Parathyroid adenoma (tissue), 2 donors: ENCODE data around the gene STK11IP.

ENCODE experiments used
- H2AFZ ChIP-seq: fragments of 300-600 bp; sonication (generic); one replicate; pipeline ENCODE4 v1.7.0; 2017; ENCODE audit warnings: antibody characterized with exemption, mild to moderate bottlenecking
- H3K27ac ChIP-seq: fragments of 300-600 bp; sonication (generic); one replicate; pipeline ENCODE4 v1.7.0; 2017
- H3K27me3 ChIP-seq: fragments of 300-600 bp; sonication (generic); one replicate; pipeline ENCODE4 v1.7.0; 2017; ENCODE audit warnings: low read length; ENCODE audit not compliant: control insufficient read depth, insufficient read depth
- H3K36me3 ChIP-seq: fragments of 300-600 bp; sonication (generic); one replicate; pipeline ENCODE4 v1.7.0; 2017; ENCODE audit warnings: low read length; ENCODE audit not compliant: control insufficient read depth, insufficient read depth
- H3K4me1 ChIP-seq: fragments of 300-600 bp; sonication (generic); one replicate; pipeline ENCODE4 v1.7.0; 2017; ENCODE audit warnings: control low read depth
- H3K4me2 ChIP-seq: fragments of 300-600 bp; sonication (generic); one replicate; pipeline ENCODE4 v1.7.0; 2017; ENCODE audit warnings: low read length
- H3K4me3 ChIP-seq: fragments of 300-600 bp; sonication (generic); one replicate; pipeline ENCODE4 v1.7.0; 2017; ENCODE audit warnings: low read depth, low read length
- H3K79me2 ChIP-seq: fragments of 300-600 bp; sonication (generic); one replicate; pipeline ENCODE4 v1.7.0; 2017; ENCODE audit warnings: control low read depth
- H3K9ac ChIP-seq: fragments of 300-600 bp; sonication (generic); one replicate; pipeline ENCODE4 v1.7.0; 2017; ENCODE audit warnings: mild to moderate bottlenecking
- H3K9me3 ChIP-seq: fragments of 300-600 bp; sonication (generic); one replicate; pipeline ENCODE4 v1.7.0; 2017; ENCODE audit warnings: low read length; ENCODE audit not compliant: control insufficient read depth
- CTCF ChIP-seq: fragments of 300-600 bp; sonication (generic); IDR thresholded peaks from one replicate; pipeline ENCODE4 v1.7.0; 2017; ENCODE audit warnings: antibody characterized with exemption, mild to moderate bottlenecking
- donor health status: primary hyperparathyroidism.

Gene STK11IP

GRCh38 chr2:219636941-219637841 lies 39.5 kb downstream of the STK11IP start:
- H3K27ac ChIP-seq = no peak overlapping the region
- H3K4me3 ChIP-seq = no peak overlapping the region
- H3K9me3 ChIP-seq = no peaks in the 10 kb centered on the region
- no peak overlapping the region for H3K9ac ChIP-seq
- H3K4me1 ChIP-seq = no peaks in the 10 kb centered on the region
- no peaks in the 10 kb centered on the region for H3K79me2 ChIP-seq
- H3K4me2 ChIP-seq = no peak overlapping the region
- H3K36me3 ChIP-seq = no peaks in the 10 kb centered on the region
- TF ChIP-seq CTCF = no peak
- no peaks in the 10 kb centered on the region for H3K27me3 ChIP-seq
- H2AFZ ChIP-seq = no peak overlapping the region

GRCh38 chr2:219637842-219638185 lies 40.2 kb downstream of the STK11IP start:
- Histone ChIP-seq H3K27me3 (no peaks in the 10 kb centered on the region), H2AFZ (no peak overlapping the region), H3K36me3 (no peaks in the 10 kb centered on the region), H3K4me1 (peaks cover 3% of the 10 kb centered on the region), H3K9ac (no peak overlapping the region), H3K27ac (no peak overlapping the region), H3K4me2 (no peak overlapping the region), H3K79me2 (no peaks in the 10 kb centered on the region), H3K4me3 (no peak overlapping the region), H3K9me3 (no peaks in the 10 kb centered on the region)
- no peak for TF ChIP-seq CTCF

- peaks cover 4% of the 10 kb centered on the region for H3K4me1 ChIP-seq
- H3K36me3 ChIP-seq = no peaks in the 10 kb centered on the region
- no peaks in the 10 kb centered on the region for H3K27me3 ChIP-seq
- H3K9me3 ChIP-seq = no peaks in the 10 kb centered on the region
- H2AFZ ChIP-seq = no peak overlapping the region
- no peak overlapping the region for H3K4me2 ChIP-seq
- no peaks in the 10 kb centered on the region for H3K79me2 ChIP-seq
- no peak overlapping the region for H3K9ac ChIP-seq
- no peak overlapping the region for H3K4me3 ChIP-seq
- no peak for TF ChIP-seq CTCF
- H3K27ac ChIP-seq = no peak overlapping the region
Observed at GRCh38 chr2:219638217-219638947, 40.7 kb downstream of the STK11IP start.

- Histone ChIP-seq H3K4me2 (no peak overlapping the region), H3K27me3 (no peaks in the 10 kb centered on the region), H3K79me2 (no peaks in the 10 kb centered on the region), H3K4me1 (peaks cover 4% of the 10 kb centered on the region), H3K4me3 (no peak overlapping the region), H2AFZ (no peak overlapping the region), H3K9me3 (no peaks in the 10 kb centered on the region), H3K36me3 (no peaks in the 10 kb centered on the region), H3K27ac (no peak overlapping the region), H3K9ac (no peak overlapping the region)
- no peak for TF ChIP-seq CTCF
Observed at GRCh38 chr2:219638948-219639755, 41.5 kb downstream of the STK11IP start.
